ENCODE measurements around the gene RPS6KC1.

RPS6KC1 gene

GRCh38 chr1:213244664-213245091 lies 193.6 kb downstream of the RPS6KC1 start:
- peak; percentile 100 for FAIRE-seq

DNA sequence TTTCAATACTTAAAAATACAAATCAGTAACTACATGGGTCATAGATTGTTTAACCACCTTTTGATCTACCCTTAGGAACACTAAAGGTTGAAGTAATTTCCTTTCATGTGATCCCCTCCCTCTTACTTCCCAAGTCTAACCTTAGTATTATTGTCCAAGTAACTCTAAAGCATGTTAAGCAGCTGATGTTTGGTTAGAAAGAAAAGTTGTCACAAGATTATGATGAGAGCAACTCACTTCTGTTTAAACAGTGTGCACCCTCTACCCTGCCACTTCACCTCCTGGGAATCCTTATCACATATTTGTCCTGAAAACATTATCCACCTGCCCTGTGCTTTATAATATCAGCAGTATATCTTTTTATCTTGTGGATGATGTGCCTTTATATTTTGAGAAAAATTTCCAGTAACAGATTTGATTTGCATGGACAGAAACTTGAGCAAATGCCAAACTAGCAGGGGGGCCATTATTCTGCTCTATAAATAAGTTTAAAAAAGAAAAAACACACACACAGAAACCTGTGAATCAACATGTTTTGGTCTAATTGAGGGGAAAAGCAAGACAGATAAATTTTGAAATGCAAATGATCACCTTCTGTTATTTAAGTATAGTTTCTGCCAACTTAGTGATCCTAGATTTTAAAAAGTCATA lies 194.3 kb downstream of the RPS6KC1 start:
- FAIRE-seq: peak; percentile 56

GRCh38 chr1:213247038-213247437 lies 196.0 kb downstream of the RPS6KC1 start:
- FAIRE-seq: peak; percentile 76

GRCh38 chr1:213249395-213249794 lies 198.4 kb downstream of the RPS6KC1 start:
- FAIRE-seq: no peak

- no peak for FAIRE-seq
Measured at GRCh38 chr1:213250041-213250440, 199.0 kb downstream of the RPS6KC1 start.

GRCh38 chr1:213250446-213250845 lies 199.4 kb downstream of the RPS6KC1 start:
- no peak for FAIRE-seq

DNA sequence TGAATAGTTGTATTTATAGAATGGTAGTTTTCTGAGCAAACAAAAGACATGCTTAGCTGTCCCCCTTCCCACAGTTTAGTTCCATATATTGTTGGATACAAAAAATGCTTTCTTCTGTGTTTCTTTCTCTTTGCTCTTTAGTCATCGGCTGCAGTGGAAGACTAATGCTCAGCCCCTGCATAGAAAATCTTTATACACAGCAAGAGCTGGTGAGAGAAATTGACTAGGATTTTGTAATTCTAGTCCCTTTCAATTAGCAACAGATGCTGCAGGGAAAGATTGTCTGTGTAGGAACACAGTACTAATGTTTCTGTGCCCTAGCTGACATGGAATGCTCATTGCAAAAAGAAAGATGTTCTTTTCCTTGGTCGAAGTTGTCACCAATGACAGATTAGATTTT lies 200.9 kb downstream of the RPS6KC1 start:
- FAIRE-seq: no peak

GRCh38 chr1:213256438-213257087 lies 205.5 kb downstream of the RPS6KC1 start:
- FAIRE-seq: no peak

GRCh38 chr1:213260311-213261075 lies 209.5 kb downstream of the RPS6KC1 start:
- FAIRE-seq: no peak

DNA sequence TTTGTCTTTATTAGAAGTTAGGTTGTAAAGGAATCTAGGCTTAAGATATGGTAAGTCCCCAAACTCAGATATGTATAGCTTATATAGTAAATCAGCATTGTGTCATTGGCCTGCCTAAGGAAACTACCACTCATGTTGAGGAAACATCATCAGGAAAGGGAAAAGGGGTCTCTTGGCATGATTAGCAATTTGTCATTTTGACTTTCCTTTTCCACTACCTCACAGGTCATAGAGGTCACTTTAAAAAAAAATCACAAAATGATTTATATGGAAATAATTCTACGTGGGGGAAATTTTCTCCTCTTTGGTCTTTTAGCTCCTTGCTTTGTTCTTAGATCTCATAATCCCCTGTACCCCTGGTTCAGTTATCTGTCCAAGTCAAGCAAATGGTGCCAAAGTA lies 213.5 kb downstream of the RPS6KC1 start:
- FAIRE-seq: no peak

- FAIRE-seq: no peak
Measured at GRCh38 chr1:213266983-213267772, 216.1 kb downstream of the RPS6KC1 start.

DNA sequence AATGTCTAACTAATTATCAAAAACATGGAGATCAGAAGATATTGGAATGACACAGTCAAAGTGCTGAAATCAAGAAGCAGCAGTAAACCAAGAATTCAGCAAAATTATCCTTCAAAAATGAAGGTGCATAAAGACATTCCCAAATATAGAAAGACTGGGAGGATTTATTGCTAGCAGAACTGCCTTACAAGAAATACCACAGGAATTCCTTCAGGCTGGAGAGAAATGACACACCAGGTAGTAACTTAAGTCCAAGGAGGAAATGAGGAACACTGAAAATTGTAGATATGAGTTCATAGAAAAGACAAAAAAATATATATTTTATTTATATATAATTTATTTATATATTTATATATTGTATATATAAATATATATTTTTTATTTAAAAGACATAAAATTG lies 217.2 kb downstream of the RPS6KC1 start:
- FAIRE-seq: no peak

DNA sequence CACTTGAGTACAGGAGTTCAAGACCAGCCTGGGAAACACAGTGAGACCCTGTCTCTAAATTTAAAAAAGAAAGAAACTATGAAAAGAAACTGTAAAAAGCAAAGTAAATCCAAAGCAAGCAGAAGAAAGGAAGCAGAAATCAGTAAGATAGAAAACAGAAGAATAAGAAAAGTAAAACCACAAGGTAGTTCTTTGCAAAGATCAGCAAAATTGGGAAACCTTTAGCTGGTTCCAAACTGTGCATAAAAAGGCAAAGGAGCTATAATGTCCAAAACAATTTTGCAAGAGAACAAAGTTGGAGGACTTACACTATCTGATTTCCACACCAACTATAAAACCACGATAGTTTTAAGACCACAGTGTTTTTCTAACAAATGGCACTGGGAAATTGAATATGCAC lies 218.8 kb downstream of the RPS6KC1 start:
- FAIRE-seq: no peak

GRCh38 chr1:213273546-213273945 lies 222.5 kb downstream of the RPS6KC1 start:
- FAIRE-seq: no peak

GRCh38 chr1:213274140-213274539 lies 223.1 kb downstream of the RPS6KC1 start:
- FAIRE-seq: no peak

- FAIRE-seq: no peak
Measured at GRCh38 chr1:213275293-213275692, 224.3 kb downstream of the RPS6KC1 start.

DNA sequence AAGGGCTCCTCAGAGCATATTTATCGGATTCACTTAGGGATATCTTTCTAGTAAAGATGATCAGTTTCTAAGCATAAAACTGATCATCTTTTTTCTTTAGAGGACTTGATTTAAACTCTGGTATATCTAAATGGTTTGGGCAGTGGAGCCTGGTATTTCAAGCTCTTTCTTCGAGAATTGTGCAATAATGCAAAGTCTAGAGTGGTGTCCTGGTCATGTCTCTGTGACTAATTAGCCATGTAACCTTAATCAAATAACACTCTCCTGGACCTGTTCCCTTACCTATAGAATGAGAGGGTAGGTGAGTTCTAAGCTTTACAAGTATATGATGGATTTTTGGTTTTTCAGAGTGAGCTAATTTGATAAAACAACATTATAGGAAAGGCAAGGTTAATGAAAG lies 225.2 kb downstream of the RPS6KC1 start:
- no peak for FAIRE-seq

GRCh38 chr1:213277036-213277435 lies 226.0 kb downstream of the RPS6KC1 start:
- peak; percentile 61 for FAIRE-seq

DNA sequence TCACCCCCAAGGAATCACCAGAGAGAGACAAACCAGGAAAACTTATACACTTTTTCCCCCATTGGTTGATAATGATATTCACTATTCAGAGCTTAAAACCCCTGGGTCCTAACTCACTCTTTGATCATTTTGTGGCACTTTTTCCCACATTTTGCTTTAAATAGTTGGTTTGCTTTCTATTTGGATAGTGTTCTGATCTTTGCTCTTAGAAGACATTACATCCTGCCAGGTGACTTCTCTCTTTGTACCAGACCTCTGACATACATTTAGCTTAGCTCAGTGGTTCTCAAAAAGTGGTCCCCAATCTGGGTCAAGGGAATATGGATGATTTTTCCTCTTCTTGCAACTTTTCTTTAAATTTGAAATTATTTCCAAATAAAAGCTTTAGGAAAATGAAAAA lies 228.4 kb downstream of the RPS6KC1 start:
- no peak for FAIRE-seq

- no peak for FAIRE-seq
Measured at GRCh38 chr1:213281640-213282301, 230.7 kb downstream of the RPS6KC1 start.

DNA sequence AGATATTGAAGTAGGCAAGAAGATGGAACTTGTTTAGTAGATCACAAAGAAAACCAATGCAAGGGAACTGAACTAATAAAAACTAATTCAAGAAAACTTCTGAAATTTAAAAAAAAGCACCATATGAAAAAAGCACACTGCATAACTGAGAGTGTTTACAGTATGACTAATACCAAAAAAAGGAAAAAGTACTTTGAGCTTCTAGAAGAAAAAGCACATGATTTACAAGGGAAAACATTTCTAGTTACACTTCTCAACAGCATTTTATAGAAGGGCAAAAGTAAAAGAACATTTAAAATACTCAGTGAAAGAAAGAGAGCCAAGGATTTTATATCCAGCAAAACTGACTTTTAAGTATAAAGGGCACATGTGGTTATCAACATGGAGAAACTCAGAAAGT lies 233.6 kb downstream of the RPS6KC1 start:
- FAIRE-seq: no peak

DNA sequence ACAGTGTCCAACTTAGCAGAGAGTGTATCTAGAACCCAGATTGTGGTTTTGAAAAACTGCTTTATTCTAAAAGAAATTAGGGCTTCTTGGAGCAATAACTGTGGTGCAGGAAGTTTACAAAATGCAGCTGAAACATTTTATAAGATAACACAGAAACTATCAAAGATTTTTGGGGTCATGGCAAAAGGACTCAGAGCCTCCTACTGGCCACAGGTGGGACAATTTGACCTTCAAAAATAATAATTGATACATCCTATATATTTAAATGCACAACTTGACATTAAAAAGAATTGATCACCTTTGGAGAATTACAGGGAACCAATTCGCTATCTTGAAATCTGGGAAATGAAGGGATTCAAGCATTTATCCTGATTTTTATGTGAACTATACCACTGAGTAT lies 235.2 kb downstream of the RPS6KC1 start:
- no peak for FAIRE-seq

GRCh38 chr1:213287987-213288386 lies 236.9 kb downstream of the RPS6KC1 start:
- FAIRE-seq: no peak
